NCI-H82 (cell line): ENCODE data around the gene KCNIP4.
A peak's percentile ranks its signal among the peaks of the same experiment; 100 is the strongest.

Source experiments
- DNase-seq: peaks from one replicate; lab custom pipeline; 2025; lab: John Stamatoyannopoulos, UW

Gene KCNIP4

GRCh38 chr4:21571100-21571499, 377.5 kb downstream of the KCNIP4 start:
- DNase-seq: no peak

- no peak for DNase-seq
Measured at GRCh38 chr4:21569638-21570037, 378.9 kb downstream of the KCNIP4 start.

- DNase-seq: no peak
Measured at GRCh38 chr4:21555083-21555482, 393.5 kb downstream of the KCNIP4 start.

DNA sequence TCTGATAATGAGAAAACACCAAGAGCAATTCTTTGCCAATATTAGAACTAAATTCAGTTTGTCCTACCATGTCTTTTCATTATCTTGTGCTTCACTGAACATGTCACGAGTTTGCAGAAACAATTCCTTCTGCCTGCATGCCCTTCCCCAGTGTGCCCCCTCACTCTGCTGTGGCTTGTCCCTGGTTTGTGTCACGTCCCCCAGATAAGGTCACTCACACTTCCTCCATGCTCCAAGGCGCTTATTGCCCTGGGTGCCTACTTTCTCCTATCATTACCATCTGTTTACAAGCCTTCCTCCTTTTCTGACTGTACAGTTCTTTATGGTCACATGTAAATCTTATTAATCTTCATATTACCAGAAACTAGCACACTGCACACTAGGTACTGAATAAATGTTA, 394.1 kb downstream of the KCNIP4 start:
- no peak for DNase-seq

GRCh38 chr4:21554066-21554465, 394.5 kb downstream of the KCNIP4 start:
- no peak for DNase-seq

GRCh38 chr4:21552455-21552854, 396.1 kb downstream of the KCNIP4 start:
- DNase-seq: no peak

DNA sequence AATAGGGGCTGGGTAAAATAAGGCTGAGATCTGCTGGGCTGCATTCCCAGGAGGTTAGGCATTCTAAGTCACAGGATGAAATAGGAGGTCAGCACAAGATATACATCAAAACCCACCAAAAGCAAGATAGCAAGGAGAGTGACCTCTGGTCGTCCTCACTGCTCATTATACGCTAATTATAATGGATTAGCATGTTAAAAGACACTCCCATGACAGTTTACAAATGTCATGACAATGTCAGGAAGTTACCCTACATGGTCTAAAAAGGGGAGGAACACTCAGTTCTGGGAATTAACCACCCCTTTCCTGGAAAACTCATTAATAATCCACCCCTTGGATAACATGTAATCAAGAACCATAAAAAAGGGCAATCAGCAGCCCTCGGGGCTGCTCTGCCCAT, 403.6 kb downstream of the KCNIP4 start:
- DNase-seq: no peak

DNA sequence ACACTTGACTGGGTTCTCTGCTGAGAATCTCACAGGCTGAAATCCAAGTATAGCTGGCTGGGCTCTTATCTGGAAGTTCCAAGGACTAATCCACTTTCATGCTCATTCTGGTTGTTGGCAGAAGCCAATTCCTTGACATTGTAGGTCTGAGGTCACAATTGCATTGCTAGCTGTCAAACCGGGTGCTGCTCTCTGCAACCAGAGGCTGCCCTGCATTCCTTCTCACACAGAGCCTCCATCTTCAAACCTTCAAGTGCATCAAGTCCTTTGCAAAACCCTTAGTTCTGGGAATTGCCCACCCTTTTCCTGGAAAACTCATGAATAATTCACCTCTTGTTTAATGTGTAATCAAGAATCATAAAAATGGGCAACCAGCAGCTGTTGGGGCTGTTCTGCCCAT, 404.2 kb downstream of the KCNIP4 start:
- DNase-seq: peak; percentile 50

- DNase-seq: no peak
Measured at GRCh38 chr4:21543514-21543913, 405.1 kb downstream of the KCNIP4 start.

- no peak for DNase-seq
Measured at GRCh38 chr4:21535898-21536297, 412.7 kb downstream of the KCNIP4 start.

DNA sequence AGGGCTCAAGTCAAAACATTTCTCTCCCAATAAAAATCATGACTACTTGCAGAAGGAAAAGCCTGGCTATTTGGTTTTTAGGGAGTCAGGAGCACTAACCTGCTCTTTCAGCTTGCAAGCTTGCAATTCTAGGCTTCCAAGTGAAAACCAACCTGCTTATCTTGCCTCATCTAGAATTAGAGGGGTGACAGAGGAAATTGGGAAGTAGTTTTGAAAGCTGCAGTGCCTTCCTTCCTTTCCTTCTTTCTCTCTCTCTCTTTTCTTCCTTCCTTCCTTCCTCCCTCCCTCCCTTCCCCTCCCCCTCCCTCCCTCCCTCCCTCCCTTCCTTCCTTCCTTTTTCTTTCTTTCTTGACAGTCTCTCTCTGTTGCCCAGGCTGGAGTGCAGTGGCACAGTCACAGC, 417.5 kb downstream of the KCNIP4 start:
- no peak for DNase-seq

DNA sequence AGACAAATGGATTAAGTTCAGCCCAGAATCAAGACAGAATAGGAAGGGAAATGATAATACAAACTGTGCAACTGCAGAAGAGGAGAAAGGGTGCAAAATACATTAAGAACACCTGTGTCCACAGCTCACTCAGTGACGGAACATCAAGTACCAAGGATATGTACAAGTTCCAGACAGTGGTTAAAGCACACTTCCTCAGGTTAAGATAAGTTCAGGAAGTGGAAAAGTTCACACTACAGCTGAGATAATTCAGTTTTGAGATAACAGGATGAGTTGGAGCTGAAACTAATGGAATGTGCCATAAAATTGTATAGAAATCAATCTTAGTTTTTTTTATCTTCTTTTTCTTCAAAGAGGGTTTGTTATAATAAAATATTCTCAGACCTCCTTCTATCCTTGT, 419.4 kb downstream of the KCNIP4 start:
- DNase-seq: no peak

DNA sequence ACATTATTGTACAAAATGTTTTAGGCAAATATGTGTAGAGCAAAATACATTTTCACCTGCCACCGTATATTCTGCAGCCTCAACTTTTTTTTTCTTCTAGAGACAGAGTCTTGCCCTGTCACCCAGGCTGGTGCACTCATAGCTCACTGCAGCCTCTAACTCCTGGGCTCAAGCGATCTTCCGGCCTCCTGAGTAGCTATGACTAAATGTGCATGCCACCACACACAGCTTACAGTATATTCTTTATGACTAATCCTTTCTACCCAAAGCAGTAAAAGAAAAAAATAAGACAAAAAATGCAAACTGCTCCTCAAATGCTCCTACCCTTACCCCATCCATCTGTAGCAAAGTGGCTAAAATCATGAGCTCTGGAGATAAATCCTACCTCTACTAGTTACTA, 426.3 kb downstream of the KCNIP4 start:
- DNase-seq: no peak

DNA sequence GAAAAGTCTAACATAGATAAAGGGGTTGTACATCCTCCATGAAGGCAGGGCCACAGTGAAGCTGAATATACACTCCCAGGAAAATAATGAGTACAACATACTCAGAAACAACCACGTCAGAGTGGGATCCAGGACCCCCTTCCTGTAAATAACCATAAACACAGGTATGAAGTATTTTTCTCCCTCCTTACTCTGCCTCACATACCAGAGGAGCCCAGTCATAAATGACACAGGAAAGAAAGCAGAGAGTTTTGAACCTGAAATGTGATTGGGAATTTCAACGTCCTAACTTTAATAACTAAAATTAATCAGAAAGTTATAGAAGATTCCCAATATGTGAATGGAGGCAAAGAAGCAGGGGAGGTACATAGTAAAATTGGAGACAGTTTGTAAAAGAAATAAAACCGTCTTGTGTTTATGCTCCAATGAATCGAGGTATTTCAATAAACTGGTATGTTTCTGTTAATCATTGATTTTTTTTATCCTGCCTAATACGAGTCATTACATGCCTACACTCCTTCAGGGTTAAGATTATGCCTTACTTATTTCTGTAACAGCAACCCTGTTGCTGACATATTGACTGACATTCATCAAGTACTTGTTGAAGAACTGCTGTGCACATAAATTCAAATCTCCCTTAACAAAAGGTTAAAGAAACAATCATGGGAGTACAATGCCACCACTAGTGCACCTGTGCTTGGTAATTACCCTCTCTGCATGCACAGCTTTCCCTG, 431.3 kb downstream of the KCNIP4 start:
- DNase-seq: no peak

- no peak for DNase-seq
Measured at GRCh38 chr4:21514022-21514694, 434.4 kb downstream of the KCNIP4 start.

GRCh38 chr4:21512353-21512752, 436.2 kb downstream of the KCNIP4 start:
- peak; percentile 80 for DNase-seq

DNA sequence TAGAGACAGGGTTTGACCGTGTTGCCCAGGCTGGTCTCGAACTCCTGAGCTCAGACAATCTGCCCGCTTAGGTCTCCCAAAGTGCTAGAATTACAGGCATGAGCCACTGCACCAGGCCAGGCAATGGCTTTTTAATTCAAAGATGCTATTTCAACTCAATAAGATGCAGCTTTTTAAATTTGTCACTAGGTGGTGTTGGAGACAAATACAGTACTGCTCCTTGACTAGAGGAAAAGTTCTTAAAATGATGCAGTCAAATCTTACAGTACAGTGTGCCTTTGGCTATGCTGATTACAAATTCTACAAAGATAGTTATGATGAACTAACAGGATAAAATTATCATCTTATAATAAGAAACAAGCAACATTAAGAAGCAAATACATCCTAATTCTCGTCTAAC, 441.1 kb downstream of the KCNIP4 start:
- peak; percentile 25 for DNase-seq

- no peak for DNase-seq
Measured at GRCh38 chr4:21490682-21491081, 457.9 kb downstream of the KCNIP4 start.

DNA sequence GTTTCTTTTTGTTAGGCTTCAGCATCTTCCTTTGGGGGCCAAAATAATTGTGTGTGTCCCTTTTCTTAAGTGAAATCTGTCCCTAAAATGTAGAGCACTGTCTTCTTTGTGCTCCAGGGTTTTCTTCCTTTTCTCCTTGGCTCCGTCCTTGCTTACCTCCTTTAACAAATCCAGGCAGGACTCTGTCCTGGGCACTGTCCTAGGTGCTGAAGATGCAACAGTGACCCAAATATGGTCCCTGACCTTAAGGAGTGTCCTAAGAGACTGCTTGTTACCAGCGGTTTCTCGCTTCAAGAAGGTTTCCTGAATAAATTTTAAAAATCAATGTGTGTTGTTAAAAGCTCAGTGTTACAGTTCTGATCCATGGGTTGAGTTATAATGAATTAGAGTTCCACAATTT, 471.8 kb downstream of the KCNIP4 start:
- DNase-seq: no peak

- no peak for DNase-seq
Measured at GRCh38 chr4:21474195-21474594, 474.4 kb downstream of the KCNIP4 start.

DNA sequence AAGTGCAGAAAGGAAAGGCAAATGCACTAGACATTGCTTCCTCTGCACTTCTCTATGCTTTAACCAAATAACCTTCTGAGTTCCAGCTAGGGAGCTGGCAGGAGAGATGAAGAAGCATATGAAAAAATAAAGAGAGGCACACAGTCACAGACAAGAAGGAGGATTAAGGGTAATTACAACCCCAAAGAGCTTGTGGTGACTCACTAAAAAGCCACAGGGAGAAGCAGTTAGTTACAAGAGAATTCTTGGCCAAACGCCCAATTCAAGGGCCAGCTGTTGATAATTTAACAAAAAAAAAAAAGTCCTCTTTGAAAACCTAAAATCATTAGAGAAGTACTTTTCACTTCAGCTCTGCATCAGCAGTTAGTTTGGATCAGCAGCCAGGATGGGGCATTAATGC, 478.0 kb downstream of the KCNIP4 start:
- peak; percentile 75 for DNase-seq

GRCh38 chr4:21469438-21470300, 478.9 kb downstream of the KCNIP4 start:
- DNase-seq: peak; percentile 55

DNA sequence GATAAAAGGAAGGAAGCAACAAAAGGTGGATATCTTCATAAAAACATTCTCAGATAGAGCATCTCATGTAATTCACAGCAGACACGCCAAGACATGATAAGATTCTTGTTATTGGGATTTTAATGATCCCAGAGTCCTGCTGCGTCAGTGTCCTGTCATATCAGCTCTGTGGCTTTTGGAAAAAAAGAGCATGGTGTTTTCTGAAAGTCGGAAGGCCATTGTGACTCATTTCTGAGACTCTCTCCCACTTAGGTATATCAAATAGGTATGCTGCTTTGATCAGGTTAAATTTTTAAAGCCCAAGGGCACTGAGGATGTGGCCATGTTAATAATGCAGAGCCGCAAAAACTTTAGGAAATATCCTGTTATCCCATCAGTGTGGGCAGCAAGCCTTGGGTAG, 481.0 kb downstream of the KCNIP4 start:
- no peak for DNase-seq
